GM08714 (cell line): ENCODE measurements around the gene RSPO3.

Experiments
- H3K4me3 ChIP-seq: fragments of 200-500 bp; sonication (Bioruptor generic); 2 replicates; pipeline ENCODE4 v1.5.1; 2014; ENCODE audit warnings: mild to moderate bottlenecking, low read length, inconsistent platforms
- ZNF274 ChIP-seq: IDR thresholded peaks from 2 replicates; pipeline ENCODE4 v1.6.1; 2012; ENCODE audit warnings: mild to moderate bottlenecking, low read depth, low read length

The RSPO3 gene

GRCh38 chr6:127124172-127124571 lies 5.7 kb downstream of the RSPO3 start:
- no peak overlapping the region for H3K4me3 ChIP-seq
- TF ChIP-seq ZNF274: no peak

- no peak overlapping the region for H3K4me3 ChIP-seq
These were observed 6.2 kb downstream of the RSPO3 start for GRCh38 chr6:127124680-127125079.

GRCh38 chr6:127128066-127128465 lies 9.6 kb downstream of the RSPO3 start:
- no peak for TF ChIP-seq ZNF274
- no peak overlapping the region for H3K4me3 ChIP-seq

More at GRCh38 chr6:127124680-127125079, 6.2 kb downstream of the RSPO3 start:
- no peak for TF ChIP-seq ZNF274

GRCh38 chr6:127129251-127129650 lies 10.8 kb downstream of the RSPO3 start:
- TF ChIP-seq ZNF274: no peak
- no peak overlapping the region for H3K4me3 ChIP-seq

- TF ChIP-seq ZNF274: no peak
These were observed 12.8 kb downstream of the RSPO3 start for GRCh38 chr6:127131275-127131674.

GRCh38 chr6:127131772-127132376 lies 13.4 kb downstream of the RSPO3 start:
- no peak for TF ChIP-seq ZNF274
- H3K4me3 ChIP-seq: no peak overlapping the region

More at GRCh38 chr6:127131275-127131674, 12.8 kb downstream of the RSPO3 start:
- H3K4me3 ChIP-seq: no peak overlapping the region

- TF ChIP-seq ZNF274: no peak
- no peak overlapping the region for H3K4me3 ChIP-seq
These were observed 15.7 kb downstream of the RSPO3 start for GRCh38 chr6:127134136-127134535.

GRCh38 chr6:127136786-127137185 lies 18.3 kb downstream of the RSPO3 start:
- H3K4me3 ChIP-seq: no peak overlapping the region
- no peak for TF ChIP-seq ZNF274

GRCh38 chr6:127146932-127147331 lies 28.5 kb downstream of the RSPO3 start:
- H3K4me3 ChIP-seq: no peak overlapping the region
- TF ChIP-seq ZNF274: no peak

- no peak overlapping the region for H3K4me3 ChIP-seq
- TF ChIP-seq ZNF274: no peak
These were observed 29.1 kb downstream of the RSPO3 start for GRCh38 chr6:127147534-127147933.

GRCh38 chr6:127148511-127148910 lies 30.0 kb downstream of the RSPO3 start:
- H3K4me3 ChIP-seq: no peak overlapping the region
- no peak for TF ChIP-seq ZNF274

GRCh38 chr6:127154509-127154908 lies 36.0 kb downstream of the RSPO3 start:
- no peak overlapping the region for H3K4me3 ChIP-seq
- no peak for TF ChIP-seq ZNF274

- TF ChIP-seq ZNF274: no peak
- H3K4me3 ChIP-seq: no peak overlapping the region
These were observed 42.0 kb downstream of the RSPO3 start for GRCh38 chr6:127160484-127160883.

- no peak overlapping the region for H3K4me3 ChIP-seq
- TF ChIP-seq ZNF274: no peak
These were observed 44.4 kb downstream of the RSPO3 start for GRCh38 chr6:127162836-127163235.

- TF ChIP-seq ZNF274: no peak
- H3K4me3 ChIP-seq: no peak overlapping the region
These were observed 45.6 kb downstream of the RSPO3 start for GRCh38 chr6:127164036-127164435.

- H3K4me3 ChIP-seq: no peak overlapping the region
- TF ChIP-seq ZNF274: no peak
These were observed 46.1 kb downstream of the RSPO3 start for GRCh38 chr6:127164565-127164964.
